ENCODE measurements around the gene AMIGO2.

AMIGO2 gene

DNA sequence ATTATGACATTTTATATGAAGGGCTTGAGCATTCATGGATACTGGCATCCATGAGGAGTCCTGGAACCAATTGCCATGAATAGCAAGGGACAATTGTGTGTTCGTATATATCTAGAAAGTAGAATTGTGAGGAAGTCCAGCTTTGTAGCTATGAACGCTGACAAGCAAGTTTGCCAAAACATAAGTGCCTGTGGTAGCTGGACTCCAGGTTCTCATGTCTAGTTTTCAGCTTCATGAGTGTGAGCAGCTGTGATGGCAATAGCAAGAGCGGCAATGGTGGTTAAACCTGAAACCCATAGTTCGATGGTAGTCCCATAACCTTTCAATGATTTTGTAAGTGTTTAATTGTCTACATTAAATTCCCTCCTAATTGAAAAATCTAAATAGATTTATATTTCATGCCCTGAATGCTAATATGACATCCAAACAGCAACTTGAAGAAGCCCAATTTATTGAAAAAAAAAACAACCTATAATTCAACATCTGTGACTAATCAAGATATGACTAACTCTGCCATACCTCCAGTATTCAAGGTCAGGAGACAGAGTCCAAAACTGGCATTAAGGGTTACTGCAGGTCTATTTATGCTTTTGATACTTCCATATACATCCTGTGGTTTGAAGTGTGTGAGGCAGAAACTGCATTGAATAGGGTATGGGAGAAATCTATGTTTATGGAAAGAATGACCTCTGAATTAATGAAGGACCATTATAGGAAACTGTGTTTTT is 50.6 kb downstream of the AMIGO2 start:
- Histone ChIP-seq H3K27ac (ENCODE audit: poor library complexity, severe bottlenecking) (no peak overlapping the region), H3K4me3 (ENCODE audit: severe bottlenecking) (no peak overlapping the region), H3K9me3 (ENCODE audit: severe bottlenecking) (no peaks in the 10 kb centered on the region), H3K27me3 (ENCODE audit: insufficient read depth, poor library complexity, severe bottlenecking) (no peaks in the 10 kb centered on the region), H3K36me3 (ENCODE audit: low read depth) (no peaks in the 10 kb centered on the region), H3K4me1 (ENCODE audit: insufficient read depth, poor library complexity, severe bottlenecking) (peaks cover 19% of the 10 kb centered on the region)
- ATAC-seq (ENCODE audit: low read depth) = no peak
- TF ChIP-seq, protein P1, sequence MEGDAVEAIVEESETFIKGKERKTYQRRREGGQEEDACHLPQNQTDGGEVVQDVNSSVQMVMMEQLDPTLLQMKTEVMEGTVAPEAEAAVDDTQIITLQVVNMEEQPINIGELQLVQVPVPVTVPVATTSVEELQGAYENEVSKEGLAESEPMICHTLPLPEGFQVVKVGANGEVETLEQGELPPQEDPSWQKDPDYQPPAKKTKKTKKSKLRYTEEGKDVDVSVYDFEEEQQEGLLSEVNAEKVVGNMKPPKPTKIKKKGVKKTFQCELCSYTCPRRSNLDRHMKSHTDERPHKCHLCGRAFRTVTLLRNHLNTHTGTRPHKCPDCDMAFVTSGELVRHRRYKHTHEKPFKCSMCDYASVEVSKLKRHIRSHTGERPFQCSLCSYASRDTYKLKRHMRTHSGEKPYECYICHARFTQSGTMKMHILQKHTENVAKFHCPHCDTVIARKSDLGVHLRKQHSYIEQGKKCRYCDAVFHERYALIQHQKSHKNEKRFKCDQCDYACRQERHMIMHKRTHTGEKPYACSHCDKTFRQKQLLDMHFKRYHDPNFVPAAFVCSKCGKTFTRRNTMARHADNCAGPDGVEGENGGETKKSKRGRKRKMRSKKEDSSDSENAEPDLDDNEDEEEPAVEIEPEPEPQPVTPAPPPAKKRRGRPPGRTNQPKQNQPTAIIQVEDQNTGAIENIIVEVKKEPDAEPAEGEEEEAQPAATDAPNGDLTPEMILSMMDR (IDR thresholded peaks at IDR 0.05; ENCODE audit: poor library complexity, severe bottlenecking) = no peak
- no peak for DNase-seq (ENCODE audit: low spot score)

DNA sequence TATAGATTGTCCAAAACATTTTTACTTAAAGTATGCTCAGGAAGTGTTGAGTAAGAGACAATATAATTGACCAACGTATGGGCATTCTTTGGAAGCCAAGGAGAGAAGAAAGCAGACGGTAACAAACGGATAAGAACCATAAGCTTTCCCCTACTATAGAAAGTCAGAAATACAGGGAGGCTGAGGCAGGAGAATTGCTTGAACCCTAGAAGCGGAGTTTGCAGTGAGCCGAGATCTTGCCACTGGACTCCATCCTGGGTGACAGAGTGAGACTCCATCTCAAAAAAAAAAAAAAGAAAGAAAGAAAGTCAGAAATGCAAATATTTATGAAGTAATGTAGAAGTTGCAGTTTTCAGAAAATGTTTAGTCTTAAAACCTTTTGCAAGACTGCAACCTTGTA is 51.6 kb downstream of the AMIGO2 start:
- no peaks in the 10 kb centered on the region for H3K36me3 ChIP-seq (ENCODE audit: low read depth)
- no peak for DNase-seq (ENCODE audit: low spot score)
- H3K9me3 ChIP-seq (ENCODE audit: severe bottlenecking) = no peaks in the 10 kb centered on the region
- no peaks in the 10 kb centered on the region for H3K27me3 ChIP-seq (ENCODE audit: insufficient read depth, poor library complexity, severe bottlenecking)
- no peak for ATAC-seq (ENCODE audit: low read depth)
- H3K4me3 ChIP-seq (ENCODE audit: severe bottlenecking) = no peak overlapping the region
- TF ChIP-seq, protein P1 (IDR thresholded peaks at IDR 0.05; ENCODE audit: poor library complexity, severe bottlenecking) = no peak
- peaks cover 19% of the 10 kb centered on the region for H3K4me1 ChIP-seq (ENCODE audit: insufficient read depth, poor library complexity, severe bottlenecking)
- no peak overlapping the region for H3K27ac ChIP-seq (ENCODE audit: poor library complexity, severe bottlenecking)

Data from RWPE2 (cell line).